HFF-Myc (cell line): ENCODE data around the gene OPCML.

Experiments used
- DNase-seq: peaks from one replicate; pipeline ENCODE4 v3.0.0-alpha.2; 2011; ENCODE audit warnings: low read depth; ENCODE audit errors: extremely low read depth
- H3K4me3 ChIP-seq: replicated peaks from 2 replicates; pipeline ENCODE4 v1.5.1; 2011; ENCODE audit warnings: low read depth, mild to moderate bottlenecking, control low read depth, low read length
- CTCF ChIP-seq: IDR thresholded peaks from 2 replicates; pipeline ENCODE4 v1.5.1; 2012; ENCODE audit warnings: mild to moderate bottlenecking, low read depth, low read length, control low read depth; ENCODE audit errors: missing control alignments

Gene OPCML

GRCh38 chr11:132811649-132812048 lies 720.7 kb downstream of the OPCML start:
- no peak overlapping the region for H3K4me3 ChIP-seq
- TF ChIP-seq CTCF: no peak
- no peak for DNase-seq

GRCh38 chr11:132809070-132809469 lies 723.2 kb downstream of the OPCML start:
- TF ChIP-seq CTCF: no peak
- DNase-seq: no peak
- no peak overlapping the region for H3K4me3 ChIP-seq

GRCh38 chr11:132804258-132804657 lies 728.0 kb downstream of the OPCML start:
- no peak overlapping the region for H3K4me3 ChIP-seq
- TF ChIP-seq CTCF: no peak
- DNase-seq: no peak

DNA sequence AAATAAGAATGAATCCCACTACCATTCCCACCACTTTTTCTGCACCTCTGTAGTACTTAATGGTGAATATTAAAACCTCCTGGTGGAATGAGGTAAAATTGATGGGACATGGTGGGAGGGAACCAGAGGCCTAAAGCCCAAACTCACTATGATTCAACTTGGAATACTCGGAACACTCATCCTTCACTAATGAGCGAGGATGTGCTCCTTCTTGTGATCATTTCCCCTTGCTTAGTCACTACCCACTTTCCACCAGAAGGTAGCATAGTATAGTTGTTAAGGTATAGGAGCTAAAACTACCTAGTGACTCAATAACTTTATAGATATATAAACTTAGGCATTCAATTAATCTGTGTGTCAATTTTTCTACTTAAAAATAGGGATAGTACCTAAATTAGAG lies 728.9 kb downstream of the OPCML start:
- no peak for TF ChIP-seq CTCF
- no peak overlapping the region for H3K4me3 ChIP-seq
- DNase-seq: no peak

DNA sequence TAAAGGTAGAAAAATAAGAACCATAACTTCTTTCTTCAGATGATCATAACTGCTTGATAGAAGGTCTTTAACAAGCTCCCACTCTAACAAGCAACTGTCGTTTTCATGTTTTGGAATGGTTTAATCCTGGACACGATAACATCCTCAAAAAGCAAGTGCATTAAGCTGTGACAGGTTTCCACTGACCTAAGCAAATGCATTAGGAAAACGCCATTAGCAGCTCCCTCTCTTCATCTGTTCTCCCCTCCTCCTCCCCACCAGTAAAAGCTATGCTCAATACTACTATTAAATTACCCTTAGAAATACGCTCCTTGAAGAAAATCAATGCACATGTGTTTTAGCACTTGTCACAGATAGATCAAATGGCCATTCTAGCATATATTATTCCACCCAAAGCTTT lies 729.4 kb downstream of the OPCML start:
- H3K4me3 ChIP-seq: no peak overlapping the region
- DNase-seq: no peak
- no peak for TF ChIP-seq CTCF

- no peak overlapping the region for H3K4me3 ChIP-seq
- DNase-seq: no peak
- no peak for TF ChIP-seq CTCF
Observed at GRCh38 chr11:132793831-132794230, 738.5 kb downstream of the OPCML start.

DNA sequence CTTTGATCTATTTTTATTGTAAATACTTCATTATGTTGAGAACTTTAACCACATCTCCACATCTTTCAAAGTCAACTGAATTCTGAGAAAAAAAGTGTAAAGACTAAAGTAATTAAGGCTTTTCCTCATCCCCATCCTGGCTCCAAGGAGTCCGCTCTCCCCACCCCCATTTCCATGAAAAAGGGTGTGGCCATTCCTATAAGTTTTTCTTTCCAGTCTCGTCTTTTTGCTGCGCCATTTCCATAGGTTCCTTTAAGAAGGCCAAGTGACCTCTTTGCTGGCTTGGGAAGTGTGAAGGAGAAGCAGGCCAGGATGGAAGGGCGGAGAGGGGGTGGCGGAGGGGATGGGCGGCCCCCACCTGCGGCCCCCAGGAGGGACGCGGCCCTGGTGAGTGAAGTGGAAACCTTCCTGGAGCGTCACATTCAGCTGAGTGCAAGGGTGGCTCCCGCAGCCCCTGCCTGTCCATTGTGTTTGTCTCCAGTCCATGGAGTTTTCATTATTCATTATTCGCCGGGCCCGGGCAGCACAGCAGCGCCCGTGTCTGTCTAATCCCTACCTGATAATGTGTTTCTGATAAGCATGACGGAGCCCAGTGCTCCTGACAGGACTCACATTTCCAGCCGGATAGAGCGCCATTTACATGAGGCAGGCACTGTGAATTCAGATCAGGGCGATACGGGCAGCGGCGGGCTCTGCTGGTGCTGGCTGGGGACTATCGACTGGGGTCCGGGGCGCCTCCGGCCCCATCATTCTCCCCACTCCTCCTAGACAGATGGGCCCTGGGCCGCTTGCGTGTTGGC lies 739.8 kb downstream of the OPCML start:
- no peak overlapping the region for H3K4me3 ChIP-seq
- TF ChIP-seq CTCF: no peak
- DNase-seq: no peak
